T47D (cell line): Measurements from ENCODE around the gene ABHD12B.
"Not testable (repeated sequence)": the region's sequence is repeated elsewhere in the genome, so short reads cannot be mapped to it uniquely, and the experiment has no call there.

Source experiments
- DNase-seq, 2 experiments: peaks; one replicate each; pipeline versions ENCODE4 v3.0.0 to v3.0.0-alpha.2; 2011 to 2012; ENCODE audit warnings: low read depth in 1 of 2, low spot score in 1 of 2
- JUND ChIP-seq: IDR thresholded peaks from 2 replicates; pipeline ENCODE4 v1.6.1; 2012; ENCODE audit warnings: low read depth
- in situ Hi-C: cut with HindIII; loops from 2 replicates; pipeline ENCODE4 v1.10.0; 2016; ENCODE audit warnings: low sequenced_read_pairs, low pct_unique_long_range_greater_than_20kb

Gene ABHD12B

GRCh38 chr14:50875359-50876070, 3.7 kb downstream of the ABHD12B start:
- no peak for TF ChIP-seq JUND
- in situ Hi-C loops = no loop called here
- DNase-seq = no peak

GRCh38 chr14:50882932-50883826, 11.3 kb downstream of the ABHD12B start:
- peak in 1 of 2 experiments; percentile 68 for DNase-seq
- no peak for TF ChIP-seq JUND
- in situ Hi-C loops = no loop called here

- in situ Hi-C loops = no loop called here
- DNase-seq = no peak
- no peak for TF ChIP-seq JUND
These were observed 12.0 kb downstream of the ABHD12B start for GRCh38 chr14:50883827-50884197.

- in situ Hi-C loops = no loop called here
- no peak for DNase-seq
- no peak for TF ChIP-seq JUND
These were observed 15.6 kb downstream of the ABHD12B start for GRCh38 chr14:50887476-50887875.

GRCh38 chr14:50892255-50892654, 20.4 kb downstream of the ABHD12B start:
- no peak for DNase-seq
- TF ChIP-seq JUND = no peak
- in situ Hi-C loops = no loop called here

GRCh38 chr14:50896421-50896820, 24.6 kb downstream of the ABHD12B start:
- in situ Hi-C loops, DNase-seq: not testable (repeated sequence)

- in situ Hi-C loops, DNase-seq: not testable (repeated sequence)
These were observed 25.2 kb downstream of the ABHD12B start for GRCh38 chr14:50897005-50897404.

- no peak for DNase-seq
- no peak for TF ChIP-seq JUND
- in situ Hi-C loops = no loop called here
These were observed 25.9 kb downstream of the ABHD12B start for GRCh38 chr14:50897658-50898175.

GRCh38 chr14:50901361-50901760, 29.5 kb downstream of the ABHD12B start:
- DNase-seq = no peak
- in situ Hi-C loops = no loop called here
- TF ChIP-seq JUND = no peak

GRCh38 chr14:50904719-50905118, 32.9 kb downstream of the ABHD12B start:
- in situ Hi-C loops = no loop called here
- no peak for DNase-seq
- no peak for TF ChIP-seq JUND

GRCh38 chr14:50906326-50907065, 34.6 kb downstream of the ABHD12B start:
- in situ Hi-C loops = no loop called here
- no peak for DNase-seq
- no peak for TF ChIP-seq JUND

GRCh38 chr14:50910495-50911420, 38.9 kb downstream of the ABHD12B start:
- no peak for TF ChIP-seq JUND
- in situ Hi-C loops = no loop called here
- DNase-seq = peak; percentile 35 to 73
